ENCODE measurements around the gene CYB5R2. TPM values are rescaled to one million over a fixed set of nuclear protein-coding genes. Genes with fewer than 3 reads are reported as not detected.
A peak's percentile ranks its signal among the peaks of the same experiment; 100 is the strongest.

The CYB5R2 gene
- total and polyA plus RNA-seq, 2 donors (not counting 1 experiment from before 2014, with no cell fraction given), result 16.2 to 22.5 TPM

GRCh38 chr11:7692426-7692825, 19.1 kb upstream of the CYB5R2 start:
- no peak overlapping the region for H3K4me3 ChIP-seq (replicated peaks in 1 of 4; ENCODE audit: control extremely low read depth in 1 of 4, insufficient read depth in 1 of 4, low read depth in 3 of 4, low read length in 4 of 4)

DNA sequence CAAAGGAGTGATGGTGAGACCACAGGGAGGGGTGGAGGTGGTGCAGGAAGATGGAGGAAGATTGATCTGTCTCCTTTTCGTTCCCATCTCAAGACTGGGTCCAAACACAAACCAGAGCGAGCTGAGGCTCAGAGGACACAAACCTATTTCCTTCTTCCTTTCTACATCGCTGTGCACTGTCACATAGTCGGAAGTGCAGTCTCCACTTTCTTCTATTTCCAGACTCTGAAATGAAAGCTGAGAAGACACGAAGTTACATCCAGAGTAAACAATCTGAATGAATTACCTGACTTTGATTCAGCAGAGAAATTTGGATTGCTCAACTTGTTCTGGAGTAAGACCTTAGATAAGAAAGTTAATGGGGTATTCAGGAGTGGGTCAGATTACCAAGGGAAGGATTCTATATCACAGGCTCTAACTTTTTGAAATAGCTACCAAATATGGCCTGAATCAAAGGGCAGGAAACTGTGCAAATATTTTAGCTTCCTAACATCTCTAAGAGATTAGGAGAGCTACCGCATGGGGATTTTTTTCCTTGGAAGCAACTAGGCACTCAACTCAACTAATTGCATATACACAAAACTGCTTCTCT, 18.6 kb upstream of the CYB5R2 start:
- H3K4me2 ChIP-seq (ENCODE audit: extremely low read depth, insufficient read depth, low read length), result no peak overlapping the region
- H3K36me3 ChIP-seq (ENCODE audit: control insufficient read depth, insufficient read depth, low read length), result no peaks in the 10 kb centered on the region
- H2AFZ ChIP-seq (ENCODE audit: low read length), result no peak overlapping the region
- no peak overlapping the region for H3K9ac ChIP-seq (ENCODE audit: insufficient read depth, low read length)
- peaks cover 2% of the 10 kb centered on the region for H3K4me1 ChIP-seq (ENCODE audit: control insufficient read depth, extremely low read depth, insufficient read depth, low read length)
- no peak overlapping the region for H3K27ac ChIP-seq (ENCODE audit: insufficient read depth, low read length)
- H3K4me3 ChIP-seq (replicated peaks in 1 of 4; ENCODE audit: control extremely low read depth in 1 of 4, insufficient read depth in 1 of 4, low read depth in 3 of 4, low read length in 4 of 4), result no peak overlapping the region
- no peak for TF ChIP-seq EZH2 (IDR thresholded peaks at IDR 0.05; ENCODE audit: low read length, missing control alignments)
- DNase-seq (ENCODE audit: low read depth in 2 of 2), result peak in 1 of 2 donors; percentile 20
- H3K9me3 ChIP-seq (ENCODE audit: control insufficient read depth, insufficient read depth, low read depth, low read length), result no peaks in the 10 kb centered on the region
- peaks cover 8% of the 10 kb centered on the region for H3K27me3 ChIP-seq (ENCODE audit: control insufficient read depth, insufficient read depth, low read length)
- H4K20me1 ChIP-seq (ENCODE audit: control insufficient read depth, extremely low read depth, insufficient read depth, low read length), result no peaks in the 10 kb centered on the region
- no peaks in the 10 kb centered on the region for H3K79me2 ChIP-seq (ENCODE audit: control insufficient read depth, insufficient read depth, low read length)

More at GRCh38 chr11:7692426-7692825, 19.1 kb upstream of the CYB5R2 start:
- TF ChIP-seq, protein P1, sequence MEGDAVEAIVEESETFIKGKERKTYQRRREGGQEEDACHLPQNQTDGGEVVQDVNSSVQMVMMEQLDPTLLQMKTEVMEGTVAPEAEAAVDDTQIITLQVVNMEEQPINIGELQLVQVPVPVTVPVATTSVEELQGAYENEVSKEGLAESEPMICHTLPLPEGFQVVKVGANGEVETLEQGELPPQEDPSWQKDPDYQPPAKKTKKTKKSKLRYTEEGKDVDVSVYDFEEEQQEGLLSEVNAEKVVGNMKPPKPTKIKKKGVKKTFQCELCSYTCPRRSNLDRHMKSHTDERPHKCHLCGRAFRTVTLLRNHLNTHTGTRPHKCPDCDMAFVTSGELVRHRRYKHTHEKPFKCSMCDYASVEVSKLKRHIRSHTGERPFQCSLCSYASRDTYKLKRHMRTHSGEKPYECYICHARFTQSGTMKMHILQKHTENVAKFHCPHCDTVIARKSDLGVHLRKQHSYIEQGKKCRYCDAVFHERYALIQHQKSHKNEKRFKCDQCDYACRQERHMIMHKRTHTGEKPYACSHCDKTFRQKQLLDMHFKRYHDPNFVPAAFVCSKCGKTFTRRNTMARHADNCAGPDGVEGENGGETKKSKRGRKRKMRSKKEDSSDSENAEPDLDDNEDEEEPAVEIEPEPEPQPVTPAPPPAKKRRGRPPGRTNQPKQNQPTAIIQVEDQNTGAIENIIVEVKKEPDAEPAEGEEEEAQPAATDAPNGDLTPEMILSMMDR (conservative IDR thresholded peaks at IDR 0.05 in 1 of 2, IDR thresholded peaks at IDR 0.05 in 1 of 2; ENCODE audit: low read depth in 1 of 2, low read length in 2 of 2), result no peak
- no peak for TF ChIP-seq EZH2 (IDR thresholded peaks at IDR 0.05; ENCODE audit: low read length, missing control alignments)
- Histone ChIP-seq H2AFZ (ENCODE audit: low read length) (no peak overlapping the region), H3K27me3 (ENCODE audit: control insufficient read depth, insufficient read depth, low read length) (peaks cover 8% of the 10 kb centered on the region), H3K9ac (ENCODE audit: insufficient read depth, low read length) (no peak overlapping the region), H3K27ac (ENCODE audit: insufficient read depth, low read length) (no peak overlapping the region), H4K20me1 (ENCODE audit: control insufficient read depth, extremely low read depth, insufficient read depth, low read length) (no peaks in the 10 kb centered on the region), H3K4me1 (ENCODE audit: control insufficient read depth, extremely low read depth, insufficient read depth, low read length) (peaks cover 2% of the 10 kb centered on the region), H3K79me2 (ENCODE audit: control insufficient read depth, insufficient read depth, low read length) (no peaks in the 10 kb centered on the region), H3K9me3 (ENCODE audit: control insufficient read depth, insufficient read depth, low read depth, low read length) (no peaks in the 10 kb centered on the region), H3K36me3 (ENCODE audit: control insufficient read depth, insufficient read depth, low read length) (no peaks in the 10 kb centered on the region), H3K4me2 (ENCODE audit: extremely low read depth, insufficient read depth, low read length) (no peak overlapping the region)
- DNase-seq (ENCODE audit: low read depth in 2 of 2), result no peak

- H3K79me2 ChIP-seq (ENCODE audit: control insufficient read depth, insufficient read depth, low read length), result no peaks in the 10 kb centered on the region
- no peak for TF ChIP-seq EZH2 (IDR thresholded peaks at IDR 0.05; ENCODE audit: low read length, missing control alignments)
- TF ChIP-seq, protein P1 (conservative IDR thresholded peaks at IDR 0.05 in 1 of 2, IDR thresholded peaks at IDR 0.05 in 1 of 2; ENCODE audit: low read depth in 1 of 2, low read length in 2 of 2), result peak in 1 of 2 donors; percentile 16
- H3K36me3 ChIP-seq (ENCODE audit: control insufficient read depth, insufficient read depth, low read length), result no peaks in the 10 kb centered on the region
- H3K27ac ChIP-seq (ENCODE audit: insufficient read depth, low read length), result no peak overlapping the region
- H3K4me2 ChIP-seq (ENCODE audit: extremely low read depth, insufficient read depth, low read length), result no peak overlapping the region
- H3K4me1 ChIP-seq (ENCODE audit: control insufficient read depth, extremely low read depth, insufficient read depth, low read length), result peaks cover 2% of the 10 kb centered on the region
- DNase-seq (ENCODE audit: low read depth in 2 of 2), result peak in 1 of 2 donors; percentile 59
- no peak overlapping the region for H3K4me3 ChIP-seq (replicated peaks in 1 of 4; ENCODE audit: control extremely low read depth in 1 of 4, insufficient read depth in 1 of 4, low read depth in 3 of 4, low read length in 4 of 4)
- H3K9me3 ChIP-seq (ENCODE audit: control insufficient read depth, insufficient read depth, low read depth, low read length), result no peaks in the 10 kb centered on the region
- H3K9ac ChIP-seq (ENCODE audit: insufficient read depth, low read length), result no peak overlapping the region
- H4K20me1 ChIP-seq (ENCODE audit: control insufficient read depth, extremely low read depth, insufficient read depth, low read length), result no peaks in the 10 kb centered on the region
- H3K27me3 ChIP-seq (ENCODE audit: control insufficient read depth, insufficient read depth, low read length), result peaks cover 8% of the 10 kb centered on the region
- H2AFZ ChIP-seq (ENCODE audit: low read length), result no peak overlapping the region
These were observed 17.3 kb upstream of the CYB5R2 start for GRCh38 chr11:7690648-7691047.

Data from fibroblast of lung (primary cell).